ENCODE results near the gene SLC8A3.

DNA sequence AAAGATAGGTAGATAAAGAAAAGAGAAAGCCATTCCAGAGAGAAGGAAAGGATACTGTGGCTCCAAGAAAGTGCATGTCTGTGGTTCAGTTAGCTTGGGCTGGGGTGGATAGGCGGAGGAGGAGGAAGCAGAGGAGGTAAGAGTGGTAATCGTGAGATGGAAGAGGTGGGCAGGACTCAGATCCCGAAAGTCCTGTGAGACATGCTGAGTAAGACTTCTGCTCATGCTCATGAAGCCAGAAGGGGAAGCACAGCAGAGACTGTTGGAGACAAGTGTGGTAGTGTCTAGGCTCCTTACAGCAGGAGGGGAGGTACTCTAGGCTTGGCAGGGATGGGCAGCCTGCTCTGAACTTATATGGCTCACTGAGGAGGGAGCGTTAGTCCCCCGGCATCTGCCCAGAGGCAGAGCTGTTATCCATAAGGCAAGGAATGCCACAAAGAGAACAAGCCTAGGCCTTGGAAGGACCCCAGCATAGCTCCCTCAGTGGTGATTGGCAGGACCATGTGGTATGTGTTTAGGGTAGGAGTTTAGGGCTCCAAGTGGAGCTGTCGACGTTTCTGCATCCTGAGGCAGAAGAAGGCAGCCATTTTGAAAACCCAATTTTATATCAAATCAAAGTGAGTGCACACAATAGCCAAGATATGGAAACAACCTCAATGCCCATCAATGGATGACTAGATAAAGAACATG is 174.2 kb downstream of the SLC8A3 start:
- TF ChIP-seq POLR2A (IDR thresholded peaks at IDR 0.05; ENCODE audit: borderline replicate concordance, extremely low read depth, insufficient read depth, insufficient read length) (no peak), SIN3A (IDR thresholded peaks at IDR 0.05; ENCODE audit: low read depth) (no peak), RAD21 (IDR thresholded peaks at IDR 0.05; ENCODE audit: low read depth) (no peak), EZH2phosphoT487 (IDR thresholded peaks at IDR 0.05; ENCODE audit: borderline replicate concordance) (no peak), POLR2AphosphoS5 (IDR thresholded peaks at IDR 0.05; ENCODE audit: low read depth, low read length) (no peak), ZFX (IDR thresholded peaks at IDR 0.05) (no peak), JUND (IDR thresholded peaks at IDR 0.05) (no peak), YY1 (IDR thresholded peaks at IDR 0.05; ENCODE audit: extremely low read depth, insufficient replicate concordance, low read depth, low read length) (no peak), EZH2 (IDR thresholded peaks at IDR 0.05) (no peak), TCF7L2 (IDR thresholded peaks at IDR 0.05; ENCODE audit: borderline replicate concordance, extremely low read depth, insufficient read depth, insufficient read length) (no peak), CEBPB (IDR thresholded peaks at IDR 0.05; ENCODE audit: low read depth) (no peak)
- TF ChIP-seq, protein P1, sequence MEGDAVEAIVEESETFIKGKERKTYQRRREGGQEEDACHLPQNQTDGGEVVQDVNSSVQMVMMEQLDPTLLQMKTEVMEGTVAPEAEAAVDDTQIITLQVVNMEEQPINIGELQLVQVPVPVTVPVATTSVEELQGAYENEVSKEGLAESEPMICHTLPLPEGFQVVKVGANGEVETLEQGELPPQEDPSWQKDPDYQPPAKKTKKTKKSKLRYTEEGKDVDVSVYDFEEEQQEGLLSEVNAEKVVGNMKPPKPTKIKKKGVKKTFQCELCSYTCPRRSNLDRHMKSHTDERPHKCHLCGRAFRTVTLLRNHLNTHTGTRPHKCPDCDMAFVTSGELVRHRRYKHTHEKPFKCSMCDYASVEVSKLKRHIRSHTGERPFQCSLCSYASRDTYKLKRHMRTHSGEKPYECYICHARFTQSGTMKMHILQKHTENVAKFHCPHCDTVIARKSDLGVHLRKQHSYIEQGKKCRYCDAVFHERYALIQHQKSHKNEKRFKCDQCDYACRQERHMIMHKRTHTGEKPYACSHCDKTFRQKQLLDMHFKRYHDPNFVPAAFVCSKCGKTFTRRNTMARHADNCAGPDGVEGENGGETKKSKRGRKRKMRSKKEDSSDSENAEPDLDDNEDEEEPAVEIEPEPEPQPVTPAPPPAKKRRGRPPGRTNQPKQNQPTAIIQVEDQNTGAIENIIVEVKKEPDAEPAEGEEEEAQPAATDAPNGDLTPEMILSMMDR (IDR thresholded peaks at IDR 0.05 in 2 of 3, conservative IDR thresholded peaks at IDR 0.05 in 1 of 3; ENCODE audit: borderline replicate concordance in 1 of 3, insufficient read depth in 1 of 3, low read depth in 2 of 3, low read length in 2 of 3) = no peak
- TF ChIP-seq, protein P2, sequence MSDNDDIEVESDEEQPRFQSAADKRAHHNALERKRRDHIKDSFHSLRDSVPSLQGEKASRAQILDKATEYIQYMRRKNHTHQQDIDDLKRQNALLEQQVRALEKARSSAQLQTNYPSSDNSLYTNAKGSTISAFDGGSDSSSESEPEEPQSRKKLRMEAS (IDR thresholded peaks at IDR 0.05) = no peak
- TF ChIP-seq, protein P3, sequence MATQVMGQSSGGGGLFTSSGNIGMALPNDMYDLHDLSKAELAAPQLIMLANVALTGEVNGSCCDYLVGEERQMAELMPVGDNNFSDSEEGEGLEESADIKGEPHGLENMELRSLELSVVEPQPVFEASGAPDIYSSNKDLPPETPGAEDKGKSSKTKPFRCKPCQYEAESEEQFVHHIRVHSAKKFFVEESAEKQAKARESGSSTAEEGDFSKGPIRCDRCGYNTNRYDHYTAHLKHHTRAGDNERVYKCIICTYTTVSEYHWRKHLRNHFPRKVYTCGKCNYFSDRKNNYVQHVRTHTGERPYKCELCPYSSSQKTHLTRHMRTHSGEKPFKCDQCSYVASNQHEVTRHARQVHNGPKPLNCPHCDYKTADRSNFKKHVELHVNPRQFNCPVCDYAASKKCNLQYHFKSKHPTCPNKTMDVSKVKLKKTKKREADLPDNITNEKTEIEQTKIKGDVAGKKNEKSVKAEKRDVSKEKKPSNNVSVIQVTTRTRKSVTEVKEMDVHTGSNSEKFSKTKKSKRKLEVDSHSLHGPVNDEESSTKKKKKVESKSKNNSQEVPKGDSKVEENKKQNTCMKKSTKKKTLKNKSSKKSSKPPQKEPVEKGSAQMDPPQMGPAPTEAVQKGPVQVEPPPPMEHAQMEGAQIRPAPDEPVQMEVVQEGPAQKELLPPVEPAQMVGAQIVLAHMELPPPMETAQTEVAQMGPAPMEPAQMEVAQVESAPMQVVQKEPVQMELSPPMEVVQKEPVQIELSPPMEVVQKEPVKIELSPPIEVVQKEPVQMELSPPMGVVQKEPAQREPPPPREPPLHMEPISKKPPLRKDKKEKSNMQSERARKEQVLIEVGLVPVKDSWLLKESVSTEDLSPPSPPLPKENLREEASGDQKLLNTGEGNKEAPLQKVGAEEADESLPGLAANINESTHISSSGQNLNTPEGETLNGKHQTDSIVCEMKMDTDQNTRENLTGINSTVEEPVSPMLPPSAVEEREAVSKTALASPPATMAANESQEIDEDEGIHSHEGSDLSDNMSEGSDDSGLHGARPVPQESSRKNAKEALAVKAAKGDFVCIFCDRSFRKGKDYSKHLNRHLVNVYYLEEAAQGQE (IDR thresholded peaks at IDR 0.05; ENCODE audit: low read depth) = no peak
